ENCODE measurements around the gene RHEB.

- no peak for TF ChIP-seq CTCF (IDR thresholded peaks at IDR 0.05)
- no peak for TF ChIP-seq EZH2 (IDR thresholded peaks at IDR 0.05)
Observed at GRCh38 chr7:151426904-151427704, 92.6 kb downstream of the RHEB start.
